CD4-positive, alpha-beta memory T cell (primary cell): ENCODE results near the gene POU2AF1. TPM values are rescaled to one million over a fixed set of nuclear protein-coding genes. Genes with fewer than 3 reads are reported as not detected.
"Not testable (repeated sequence)": the region's sequence is repeated elsewhere in the genome, so short reads cannot be mapped to it uniquely, and the experiment has no call there.

Experiments
- CTCF ChIA-PET: fragments of 350-600 bp; sonication (Branson Sonifier 250); formaldehyde crosslinking; loops from one replicate; lab custom pipeline; 2021; ENCODE audit warnings: inconsistent platforms; ENCODE audit not compliant: partially characterized antibody; lab: Charles Lee
- POLR2A ChIA-PET: fragments of 350-600 bp; sonication (Branson Sonifier 250); formaldehyde crosslinking; loops from one replicate; lab custom pipeline; 2021; ENCODE audit not compliant: partially characterized antibody; lab: Charles Lee
- DNase-seq, 5 donors: peaks; one replicate each; pipeline versions ENCODE4 v3.0.0 to v3.0.0-alpha.2; 2020 to 2022; ENCODE audit warnings: mixed read lengths in 1 of 5
- H3K27ac ChIP-seq: one replicate; pipeline ENCODE4 v1.7.0; 2013; ENCODE audit warnings: low read depth, low read length
- H3K27me3 ChIP-seq: 2 replicates; pipeline ENCODE4 v1.7.0; 2013; ENCODE audit warnings: mild to moderate bottlenecking, low read length, moderate library complexity; ENCODE audit not compliant: insufficient read depth
- H3K36me3 ChIP-seq: 2 replicates; pipeline ENCODE4 v1.7.0; 2013; ENCODE audit warnings: mild to moderate bottlenecking, low read length, moderate library complexity; ENCODE audit not compliant: insufficient read depth
- H3K4me1 ChIP-seq: 2 replicates; pipeline ENCODE4 v1.7.0; 2013; ENCODE audit warnings: mild to moderate bottlenecking, low read length, moderate library complexity; ENCODE audit not compliant: insufficient read depth
- H3K4me3 ChIP-seq, 2 donors: one replicate each; pipeline ENCODE4 v1.7.0; 2013; ENCODE audit warnings: low read length in 2 of 2, mild to moderate bottlenecking in 1 of 2
- H3K9me3 ChIP-seq, 2 donors: one replicate each; pipeline ENCODE4 v1.7.0; 2013; ENCODE audit warnings: low read length in 2 of 2, control low read depth in 1 of 2; ENCODE audit not compliant: control insufficient read depth in 1 of 2
- H3K27ac Mint-ChIP-seq, 7 donors: one replicate each; pipeline ENCODE4 v1.8.0; 2020 to 2021; ENCODE audit warnings: mixed read lengths in 7 of 7, mild to moderate bottlenecking in 6 of 7, inconsistent platforms in 3 of 7, moderate library complexity in 3 of 7
- H3K27me3 Mint-ChIP-seq, 2 donors: one replicate each; pipeline ENCODE4 v1.8.0; 2020 to 2021; ENCODE audit warnings: mixed read lengths in 2 of 2
- H3K36me3 Mint-ChIP-seq, 2 donors: one replicate each; pipeline ENCODE4 v1.8.0; 2020 to 2021; ENCODE audit warnings: mixed read lengths in 2 of 2, inconsistent platforms in 1 of 2, mild to moderate bottlenecking in 1 of 2
- H3K4me1 Mint-ChIP-seq, 4 donors: one replicate each; pipeline ENCODE4 v1.8.0; 2020 to 2021; ENCODE audit warnings: mixed read lengths in 4 of 4, mild to moderate bottlenecking in 1 of 4
- H3K4me3 Mint-ChIP-seq, 8 donors: one replicate each; pipeline ENCODE4 v1.8.0; 2020 to 2021; ENCODE audit warnings: mixed read lengths in 8 of 8, mild to moderate bottlenecking in 7 of 8, moderate library complexity in 6 of 8, inconsistent platforms in 3 of 8
- H3K9me3 Mint-ChIP-seq, 8 donors: one replicate each; pipeline ENCODE4 v1.8.0; 2020 to 2021; ENCODE audit warnings: mixed read lengths in 8 of 8, mild to moderate bottlenecking in 5 of 8, inconsistent platforms in 3 of 8, moderate library complexity in 1 of 8
- intact Hi-C: fragments of 100-400 bp; cut with micrococcal nuclease; formaldehyde crosslinking; loops from one replicate; pipeline ENCODE4 v1.15.1; 2023
- polyA plus RNA-seq, 2 donors: library from polyadenylated mRNA; unstranded; fragments of 300-500 nt; fragmentation: Illumina TruSeq; gene quantifications; one replicate each; pipeline ENCODE4 v1.2.3, GENCODE V29; 2021
- total RNA-seq, 2 experiments: library from RNA; stranded (reverse); gene quantifications; one replicate each; pipeline ENCODE4 v1.2.3, GENCODE V29; 2021

The POU2AF1 gene
- total and polyA plus RNA-seq, 4 experiments from 2014 or later, result 0.37 to 2.0 (median 0.56) TPM

DNA sequence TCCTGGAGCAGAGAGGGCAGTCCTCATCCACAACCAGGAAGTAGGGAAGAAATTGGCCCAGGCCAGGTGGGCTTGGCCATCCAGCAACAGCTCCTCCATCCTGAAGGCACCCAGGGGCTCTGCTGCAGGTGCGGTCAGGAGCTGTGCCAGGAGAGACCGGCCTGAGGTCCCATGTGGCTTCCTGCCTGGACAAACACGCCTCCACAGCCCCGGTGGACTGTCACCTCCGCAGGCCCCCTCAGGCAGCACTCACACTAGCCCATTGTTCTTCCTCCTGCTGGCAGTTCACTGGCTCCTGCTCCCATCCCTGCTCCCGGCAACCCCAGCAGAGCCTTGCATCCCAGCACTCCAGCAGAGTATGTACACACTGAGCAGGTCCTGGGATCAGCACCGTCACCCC is 16.0 kb upstream of the POU2AF1 start:
- Histone ChIP-seq H3K27me3 (no peaks in the 10 kb centered on the region), H3K36me3 (no peaks in the 10 kb centered on the region), H3K9me3 (no peaks in the 10 kb centered on the region), H3K4me1 (no peaks in the 10 kb centered on the region), H3K27ac (no peak overlapping the region), H3K4me3 (no peak overlapping the region)
- H3K27ac Mint-ChIP-seq, result no peak overlapping the region
- intact Hi-C loops, result no loop called here
- no peaks in the 10 kb centered on the region for H3K4me1 Mint-ChIP-seq
- no peaks in the 10 kb centered on the region for H3K36me3 Mint-ChIP-seq
- POLR2A ChIA-PET, result no interaction called here
- H3K27me3 Mint-ChIP-seq, result peaks cover 0 to 4% of the 10 kb centered on the region in 2 donors
- H3K9me3 Mint-ChIP-seq, result no peaks in the 10 kb centered on the region
- CTCF ChIA-PET, result no interaction called here
- DNase-seq, result no peak
- no peak overlapping the region for H3K4me3 Mint-ChIP-seq

DNA sequence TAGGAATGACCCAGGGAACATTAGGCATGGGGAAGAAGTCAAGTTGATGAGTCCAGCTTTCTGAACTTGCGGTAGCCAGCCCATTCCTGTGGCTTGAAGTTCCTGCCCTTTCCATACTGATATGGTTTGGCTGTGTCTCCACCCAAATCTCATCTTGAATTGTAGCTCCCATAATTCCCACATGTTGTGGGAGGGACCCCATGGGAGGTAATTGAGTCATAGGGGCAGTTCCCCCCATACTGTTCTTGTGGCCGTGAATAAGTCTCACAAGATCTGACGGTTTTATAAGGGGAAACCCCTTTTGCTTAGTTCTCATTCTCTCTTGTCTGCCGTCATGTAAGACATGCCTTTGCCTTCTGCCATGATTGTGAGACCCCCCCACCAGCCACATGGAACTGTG is 15.1 kb upstream of the POU2AF1 start:
- H3K36me3 ChIP-seq, H3K4me1 Mint-ChIP-seq, POLR2A ChIA-PET, H3K9me3 ChIP-seq, H3K27ac ChIP-seq, DNase-seq, H3K4me3 ChIP-seq, H3K4me1 ChIP-seq, H3K27ac Mint-ChIP-seq, H3K4me3 Mint-ChIP-seq, CTCF ChIA-PET, H3K36me3 Mint-ChIP-seq, intact Hi-C loops, H3K27me3 ChIP-seq, H3K9me3 Mint-ChIP-seq, H3K27me3 Mint-ChIP-seq: not testable (repeated sequence)

- H3K9me3 ChIP-seq, result no peaks in the 10 kb centered on the region
- CTCF ChIA-PET, result no interaction called here
- no peaks in the 10 kb centered on the region for H3K27me3 ChIP-seq
- H3K4me1 ChIP-seq, result no peaks in the 10 kb centered on the region
- H3K27ac ChIP-seq, result no peak overlapping the region
- Mint-ChIP-seq H3K4me1 (no peaks in the 10 kb centered on the region), H3K9me3 (no peaks in the 10 kb centered on the region), H3K27ac (no peak overlapping the region), H3K27me3 (peaks cover 0 to 4% of the 10 kb centered on the region in 2 donors), H3K4me3 (no peak overlapping the region), H3K36me3 (no peaks in the 10 kb centered on the region)
- POLR2A ChIA-PET, result no interaction called here
- H3K4me3 ChIP-seq, result no peak overlapping the region
- DNase-seq, result no peak
- H3K36me3 ChIP-seq, result no peaks in the 10 kb centered on the region
- intact Hi-C loops, result loop anchor here (2.0 kb wide), 1 partner anchor 15 kb away; the partner anchor contains the start of gene POU2AF1
Observed at GRCh38 chr11:111393585-111393984, 14.5 kb upstream of the POU2AF1 start.

DNA sequence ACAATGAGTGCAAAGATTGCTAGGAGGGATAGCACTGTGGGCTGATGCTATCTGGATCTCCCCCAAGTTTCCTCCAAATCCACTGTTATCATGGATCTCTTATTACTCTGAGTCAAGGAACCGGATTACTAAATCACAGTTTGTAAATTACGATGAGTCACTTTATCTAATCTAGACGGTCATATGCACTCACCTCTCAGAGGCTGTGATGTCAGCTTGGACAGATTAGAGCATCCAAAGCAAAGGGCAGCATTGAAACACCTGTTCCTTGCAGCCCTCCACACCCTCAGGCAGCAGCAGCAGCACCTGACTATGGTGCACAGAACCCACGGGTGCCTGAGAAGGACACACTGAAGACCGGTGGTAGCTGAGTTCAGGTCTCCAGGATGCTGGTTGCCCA is 14.0 kb upstream of the POU2AF1 start:
- H3K4me3 Mint-ChIP-seq, result no peak overlapping the region
- H3K36me3 Mint-ChIP-seq, result no peaks in the 10 kb centered on the region
- H3K4me1 Mint-ChIP-seq, result no peaks in the 10 kb centered on the region
- no peaks in the 10 kb centered on the region for H3K9me3 Mint-ChIP-seq
- peaks cover 1 to 4% of the 10 kb centered on the region in 2 donors for H3K27me3 Mint-ChIP-seq
- no peaks in the 10 kb centered on the region for H3K27me3 ChIP-seq
- ChIA-PET CTCF (no interaction called here), POLR2A (no interaction called here)
- intact Hi-C loops, result loop anchor here (2.0 kb wide), 1 partner anchor 14 kb away; the partner anchor contains the start of gene POU2AF1
- no peak overlapping the region for H3K4me3 ChIP-seq
- no peak overlapping the region for H3K27ac Mint-ChIP-seq
- no peaks in the 10 kb centered on the region for H3K4me1 ChIP-seq
- no peak overlapping the region for H3K27ac ChIP-seq
- H3K9me3 ChIP-seq, result no peaks in the 10 kb centered on the region
- no peak for DNase-seq
- H3K36me3 ChIP-seq, result no peaks in the 10 kb centered on the region

- Histone ChIP-seq H3K4me3 (no peak overlapping the region), H3K27me3 (no peaks in the 10 kb centered on the region), H3K36me3 (no peaks in the 10 kb centered on the region), H3K9me3 (no peaks in the 10 kb centered on the region), H3K4me1 (no peaks in the 10 kb centered on the region), H3K27ac (no peak overlapping the region)
- H3K27me3 Mint-ChIP-seq, result peaks cover 1 to 4% of the 10 kb centered on the region in 2 donors
- H3K4me1 Mint-ChIP-seq, result no peaks in the 10 kb centered on the region
- no peaks in the 10 kb centered on the region for H3K9me3 Mint-ChIP-seq
- no peak overlapping the region for H3K4me3 Mint-ChIP-seq
- intact Hi-C loops, result loop anchor here (2.0 kb wide), 1 partner anchor 14 kb away; the partner anchor contains the start of gene POU2AF1
- CTCF ChIA-PET, result no interaction called here
- H3K27ac Mint-ChIP-seq, result no peak overlapping the region
- H3K36me3 Mint-ChIP-seq, result no peaks in the 10 kb centered on the region
- POLR2A ChIA-PET, result no interaction called here
- no peak for DNase-seq
Observed at GRCh38 chr11:111392552-111392951, 13.5 kb upstream of the POU2AF1 start.

- no peaks in the 10 kb centered on the region for H3K4me1 Mint-ChIP-seq
- no peak overlapping the region for H3K27ac ChIP-seq
- intact Hi-C loops, result loop anchor here (2.0 kb wide), 1 partner anchor 13 kb away; the partner anchor contains the start of gene POU2AF1
- H3K4me3 ChIP-seq, result no peak overlapping the region
- H3K27ac Mint-ChIP-seq, result no peak overlapping the region
- H3K4me3 Mint-ChIP-seq, result no peak overlapping the region
- H3K27me3 ChIP-seq, result no peaks in the 10 kb centered on the region
- H3K4me1 ChIP-seq, result no peaks in the 10 kb centered on the region
- peaks cover 0 to 2% (median 0%) of the 10 kb centered on the region in 8 donors for H3K9me3 Mint-ChIP-seq
- no peaks in the 10 kb centered on the region for H3K36me3 ChIP-seq
- ChIA-PET POLR2A (no interaction called here), CTCF (interaction anchor here (0.6 kb wide), 1 partner anchor 64 kb away, joined by 3 read pairs; no protein-coding TSS in a partner anchor)
- H3K36me3 Mint-ChIP-seq, result no peaks in the 10 kb centered on the region
- no peaks in the 10 kb centered on the region for H3K9me3 ChIP-seq
- no peak for DNase-seq
- H3K27me3 Mint-ChIP-seq, result peaks cover 1 to 4% of the 10 kb centered on the region in 2 donors
Observed at GRCh38 chr11:111391328-111392124, 12.5 kb upstream of the POU2AF1 start.

DNA sequence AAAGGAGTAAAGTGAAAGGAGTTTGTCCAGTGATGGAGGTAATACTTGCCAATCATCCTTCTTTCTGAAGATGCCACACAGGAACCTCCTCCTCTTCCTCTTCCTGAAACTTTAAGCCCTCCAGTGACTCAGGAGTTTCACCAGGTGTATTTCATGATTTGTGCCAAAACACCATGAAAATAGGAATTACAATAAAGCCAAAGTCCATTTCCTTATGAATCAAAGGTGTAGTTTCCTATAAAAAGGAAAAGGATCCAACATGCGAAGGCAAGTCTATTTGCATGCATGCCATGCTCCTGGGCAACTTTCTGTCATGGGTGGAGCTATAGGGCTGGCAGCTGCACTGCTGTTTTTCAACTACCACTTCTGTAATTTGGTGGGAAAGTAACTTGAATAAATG is 9.8 kb upstream of the POU2AF1 start:
- intact Hi-C loops, result no loop called here
- POLR2A ChIA-PET, result interaction anchor here (1.6 kb wide), 1 partner anchor 10 kb away, joined by 4 read pairs; the partner anchor contains the start of gene POU2AF1
- Mint-ChIP-seq H3K4me1 (no peaks in the 10 kb centered on the region), H3K4me3 (peak overlapping the region in 1 of 8 donors; percentile 4), H3K9me3 (peaks cover 0 to 7% (median 3%) of the 10 kb centered on the region in 8 donors), H3K36me3 (no peaks in the 10 kb centered on the region), H3K27me3 (peaks cover 1 to 2% of the 10 kb centered on the region in 2 donors), H3K27ac (no peak overlapping the region)
- H3K4me1 ChIP-seq, result no peaks in the 10 kb centered on the region
- no peaks in the 10 kb centered on the region for H3K36me3 ChIP-seq
- CTCF ChIA-PET, result interaction anchor here (1.0 to 1.9 kb wide), 3 partner anchors 28 to 40 kb away, joined by 3 to 7 read pairs (median 3); no protein-coding TSS in a partner anchor
- DNase-seq, result no peak
- H3K27ac ChIP-seq, result no peak overlapping the region
- H3K4me3 ChIP-seq, result no peak overlapping the region
- no peaks in the 10 kb centered on the region for H3K9me3 ChIP-seq
- H3K27me3 ChIP-seq, result no peaks in the 10 kb centered on the region
